Measurements from ENCODE around the gene CA9.
"Not testable (repeated sequence)": the region's sequence is repeated elsewhere in the genome, so short reads cannot be mapped to it uniquely, and the experiment has no call there.

The CA9 gene

GRCh38 chr9:35673132-35674024 is at the start of gene CA9:
TSS of gene CA9 (plus strand) at chr9:35673928. CDS start at chr9:35673960, 32 bp downstream.
- no peak for DNase-seq (ENCODE audit: low read depth in 1 of 2, low spot score in 1 of 2)

GRCh38 chr9:35627575-35627974 is 46.2 kb upstream of the CA9 start:
- no peak for DNase-seq (ENCODE audit: low read depth in 1 of 2, low spot score in 1 of 2)

GRCh38 chr9:35628389-35628991 is 45.2 kb upstream of the CA9 start:
- DNase-seq (ENCODE audit: low read depth in 1 of 2, low spot score in 1 of 2), result no peak

GRCh38 chr9:35629597-35629996 is 44.1 kb upstream of the CA9 start:
- no peak for DNase-seq (ENCODE audit: low read depth in 1 of 2, low spot score in 1 of 2)

- DNase-seq (ENCODE audit: low read depth in 1 of 2, low spot score in 1 of 2), result no peak
Observed at GRCh38 chr9:35635730-35636129, 38.0 kb upstream of the CA9 start.

GRCh38 chr9:35636135-35636876 is 37.4 kb upstream of the CA9 start:
- no peak for DNase-seq (ENCODE audit: low read depth in 1 of 2, low spot score in 1 of 2)

- not testable (repeated sequence) for DNase-seq (ENCODE audit: low read depth in 1 of 2, low spot score in 1 of 2)
Observed at GRCh38 chr9:35636877-35637246, 36.9 kb upstream of the CA9 start.

GRCh38 chr9:35637427-35637955 is 36.2 kb upstream of the CA9 start:
- not testable (repeated sequence) for DNase-seq (ENCODE audit: low read depth in 1 of 2, low spot score in 1 of 2)

- not testable (repeated sequence) for DNase-seq (ENCODE audit: low read depth in 1 of 2, low spot score in 1 of 2)
Observed at GRCh38 chr9:35638751-35639150, 35.0 kb upstream of the CA9 start.

- DNase-seq (ENCODE audit: low read depth in 1 of 2, low spot score in 1 of 2), result not testable (repeated sequence)
Observed at GRCh38 chr9:35639225-35639624, 34.5 kb upstream of the CA9 start.

GRCh38 chr9:35639631-35640030 is 34.1 kb upstream of the CA9 start:
- no peak for DNase-seq (ENCODE audit: low read depth in 1 of 2, low spot score in 1 of 2)

GRCh38 chr9:35640431-35640830 is 33.3 kb upstream of the CA9 start:
- DNase-seq (ENCODE audit: low read depth in 1 of 2, low spot score in 1 of 2), result not testable (repeated sequence)

GRCh38 chr9:35641478-35641877 is 32.2 kb upstream of the CA9 start:
- DNase-seq (ENCODE audit: low read depth in 1 of 2, low spot score in 1 of 2), result not testable (repeated sequence)

- DNase-seq (ENCODE audit: low read depth in 1 of 2, low spot score in 1 of 2), result no peak
Observed at GRCh38 chr9:35643046-35643445, 30.7 kb upstream of the CA9 start.

- not testable (repeated sequence) for DNase-seq (ENCODE audit: low read depth in 1 of 2, low spot score in 1 of 2)
Observed at GRCh38 chr9:35645736-35646135, 28.0 kb upstream of the CA9 start.

- DNase-seq (ENCODE audit: low read depth in 1 of 2, low spot score in 1 of 2), result no peak
Observed at GRCh38 chr9:35646153-35646532, 27.6 kb upstream of the CA9 start.

GRCh38 chr9:35646533-35647265 is 27.0 kb upstream of the CA9 start:
- DNase-seq (ENCODE audit: low read depth in 1 of 2, low spot score in 1 of 2), result peak; percentile 84 to 88

- DNase-seq (ENCODE audit: low read depth in 1 of 2, low spot score in 1 of 2), result peak in 1 of 2 donors; percentile 27
Observed at GRCh38 chr9:35649431-35650340, 24.0 kb upstream of the CA9 start.

- DNase-seq (ENCODE audit: low read depth in 1 of 2, low spot score in 1 of 2), result no peak
Observed at GRCh38 chr9:35650341-35651158, 23.2 kb upstream of the CA9 start, which contains the start of gene SIT1. TSS of gene SIT1 (minus strand) at chr9:35650931. CDS start at chr9:35650853, 78 bp downstream.

Measured in stimulated activated CD4-positive, alpha-beta T cell treated with anti-CD3 and anti-CD28 coated beads, Interleukin-15, amount 100 ng/mL, for 1 hour (primary cell).